T-helper 17 cell (primary cell): ENCODE results near the gene RBM39. TPM values are rescaled to one million over a fixed set of nuclear protein-coding genes. Genes with fewer than 3 reads are reported as not detected.
A peak's percentile ranks its signal among the peaks of the same experiment; 100 is the strongest.
"Not testable (repeated sequence)": the region's sequence is repeated elsewhere in the genome, so short reads cannot be mapped to it uniquely, and the experiment has no call there.

Experiments used
- ATAC-seq: fragments of 150-1000 bp; cut with Tn5 transposase; 2 replicates; pipeline ENCODE4 v1.10.0; 2021; ENCODE audit warnings: mild to moderate bottlenecking, moderate library complexity
- DNase-seq, 3 donors: peaks; one replicate each; pipeline versions ENCODE4 v3.0.0 to v3.0.0-alpha.2; 2020 to 2021
- H3K9me3 ChIP-seq: one replicate; pipeline ENCODE4 v1.7.0; 2013; ENCODE audit warnings: low read length, mild to moderate bottlenecking; ENCODE audit not compliant: control insufficient read depth, poor library complexity, severe bottlenecking
- H3K27ac Mint-ChIP-seq: one replicate; pipeline ENCODE4 v1.8.0; 2022; ENCODE audit warnings: mild to moderate bottlenecking, moderate library complexity, mixed read lengths
- H3K27me3 Mint-ChIP-seq: one replicate; pipeline ENCODE4 v1.8.0; 2022; ENCODE audit warnings: mixed read lengths
- H3K36me3 Mint-ChIP-seq: one replicate; pipeline ENCODE4 v1.8.0; 2022; ENCODE audit warnings: low read depth, mixed read lengths
- H3K4me1 Mint-ChIP-seq: one replicate; pipeline ENCODE4 v1.8.0; 2022; ENCODE audit warnings: mild to moderate bottlenecking, mixed read lengths
- H3K4me3 Mint-ChIP-seq: one replicate; pipeline ENCODE4 v1.8.0; 2022; ENCODE audit warnings: mild to moderate bottlenecking, moderate library complexity, mixed read lengths
- total RNA-seq, 4 donors: library from RNA in 2 of 4; stranded (reverse) in 2 of 4; gene quantifications; one replicate each; pipeline ENCODE4 v1.2.3 and lab custom pipeline; 2022 to 2026

RBM39 gene
- total RNA-seq, 2 donors from 2014 or later = 1,047 to 1,109 TPM

GRCh38 chr20:35768731-35769664, 26.9 kb upstream of the RBM39 start:
- no peak for ATAC-seq
- peaks cover 46% of the 10 kb centered on the region for H3K4me1 Mint-ChIP-seq
- H3K4me3 Mint-ChIP-seq = peak overlapping the region; percentile 90

DNA sequence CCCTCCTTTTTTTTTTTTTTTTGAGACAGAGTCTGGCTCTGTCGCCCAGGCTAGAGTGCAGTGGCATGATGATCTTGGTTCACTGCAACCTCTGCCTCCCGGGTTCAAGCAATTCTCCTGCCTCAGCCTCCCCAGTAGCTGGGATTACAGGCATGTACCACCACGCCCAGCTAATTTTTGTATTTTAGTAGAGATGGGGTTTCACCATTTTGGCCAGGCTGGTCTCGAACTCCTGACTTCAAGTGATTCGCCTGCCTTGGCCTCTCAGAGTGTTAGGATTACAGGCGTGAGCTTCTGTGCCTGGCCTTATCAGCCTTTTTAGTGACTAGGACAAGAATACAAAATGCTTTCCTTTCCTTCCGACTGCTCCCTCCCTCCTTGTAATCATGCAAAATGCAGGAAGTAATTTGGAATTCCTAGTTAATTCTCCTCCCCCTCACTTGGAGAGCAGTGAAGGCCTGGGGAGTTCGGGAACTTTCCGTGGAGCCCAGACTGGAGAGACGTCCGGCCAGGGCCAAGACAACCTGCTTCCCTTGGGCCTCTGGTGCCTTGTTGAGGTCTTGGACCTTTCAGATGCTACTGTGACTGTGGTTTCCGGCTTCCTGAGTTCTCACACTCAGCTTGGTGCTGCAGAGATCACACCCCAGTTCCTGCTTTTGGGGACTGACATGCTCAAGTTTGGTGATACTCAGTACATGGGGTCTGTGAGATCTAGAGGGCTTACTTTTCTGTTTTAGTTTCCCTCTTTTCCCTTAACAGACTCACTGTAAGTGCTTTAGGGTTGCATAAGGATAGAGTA, 25.8 kb upstream of the RBM39 start:
- ATAC-seq = peak; percentile 38
- peak overlapping the region; percentile 95 for H3K27ac Mint-ChIP-seq
- no peaks in the 10 kb centered on the region for H3K27me3 Mint-ChIP-seq
- peaks cover 35% of the 10 kb centered on the region for H3K4me1 Mint-ChIP-seq
- no peaks in the 10 kb centered on the region for H3K9me3 ChIP-seq
- DNase-seq = peak; percentile 24 to 50 (median 50)
- no peaks in the 10 kb centered on the region for H3K36me3 Mint-ChIP-seq
- H3K4me3 Mint-ChIP-seq = peak overlapping the region; percentile 90

More at GRCh38 chr20:35768731-35769664, 26.9 kb upstream of the RBM39 start:
- H3K36me3 Mint-ChIP-seq = no peaks in the 10 kb centered on the region
- DNase-seq = peak in 1 of 3 donors; percentile 12
- no peaks in the 10 kb centered on the region for H3K9me3 ChIP-seq
- peak overlapping the region; percentile 95 for H3K27ac Mint-ChIP-seq
- H3K27me3 Mint-ChIP-seq = no peaks in the 10 kb centered on the region

DNA sequence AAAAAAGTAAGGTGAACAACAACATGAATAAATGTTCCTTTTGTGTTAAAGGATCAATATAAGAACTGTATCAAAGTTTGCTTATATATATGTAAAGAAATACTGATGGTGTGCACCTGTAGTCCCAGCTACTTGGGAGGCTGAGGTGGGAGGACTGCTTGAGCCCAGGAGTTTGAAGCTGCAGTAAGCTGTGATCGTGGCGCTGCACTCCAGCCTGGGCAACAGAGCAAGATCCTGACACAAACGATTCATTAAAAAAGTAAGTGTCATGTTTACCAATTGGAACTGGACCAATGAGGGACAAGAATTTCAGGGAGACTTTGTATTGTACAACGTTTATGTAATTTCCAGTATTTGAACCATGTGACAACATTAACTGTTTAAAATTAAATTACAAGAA, 24.8 kb upstream of the RBM39 start:
- DNase-seq (no peak), ATAC-seq (no peak)
- H3K4me3 Mint-ChIP-seq = no peak overlapping the region
- H3K36me3 Mint-ChIP-seq = no peaks in the 10 kb centered on the region
- no peaks in the 10 kb centered on the region for H3K27me3 Mint-ChIP-seq
- peak overlapping the region; percentile 95 for H3K27ac Mint-ChIP-seq
- no peaks in the 10 kb centered on the region for H3K9me3 ChIP-seq
- H3K4me1 Mint-ChIP-seq = peaks cover 39% of the 10 kb centered on the region

GRCh38 chr20:35764936-35765335, 22.9 kb upstream of the RBM39 start:
- DNase-seq, H3K27me3 Mint-ChIP-seq, H3K27ac Mint-ChIP-seq, H3K9me3 ChIP-seq, H3K36me3 Mint-ChIP-seq, ATAC-seq, H3K4me3 Mint-ChIP-seq: not testable (repeated sequence)
- H3K4me1 Mint-ChIP-seq = peaks cover 31% of the 10 kb centered on the region

DNA sequence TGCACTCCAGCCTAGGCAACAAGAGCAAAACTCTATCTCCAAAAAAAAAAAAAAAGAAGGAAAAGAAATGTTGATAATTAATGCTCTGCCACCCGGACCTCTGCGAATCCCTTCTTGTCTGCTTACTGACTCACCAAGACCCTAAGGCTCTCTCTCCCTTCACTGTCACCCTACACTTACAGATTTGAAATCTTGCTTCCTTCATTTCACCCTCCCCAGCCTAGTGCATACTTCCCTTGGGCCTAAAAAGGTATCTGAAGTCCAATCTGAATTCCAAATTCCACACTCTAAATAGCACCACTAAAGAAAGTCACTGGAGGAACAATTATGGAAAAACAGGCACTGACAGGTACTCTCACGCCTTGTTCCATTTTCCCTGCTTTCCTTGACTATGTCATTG, 20.4 kb upstream of the RBM39 start:
- ATAC-seq (no peak), DNase-seq (no peak)
- H3K4me3 Mint-ChIP-seq = peak overlapping the region; percentile 21
- peaks cover 12% of the 10 kb centered on the region for H3K4me1 Mint-ChIP-seq
- H3K36me3 Mint-ChIP-seq = no peaks in the 10 kb centered on the region
- no peaks in the 10 kb centered on the region for H3K27me3 Mint-ChIP-seq
- H3K9me3 ChIP-seq = no peaks in the 10 kb centered on the region
- no peak overlapping the region for H3K27ac Mint-ChIP-seq

DNA sequence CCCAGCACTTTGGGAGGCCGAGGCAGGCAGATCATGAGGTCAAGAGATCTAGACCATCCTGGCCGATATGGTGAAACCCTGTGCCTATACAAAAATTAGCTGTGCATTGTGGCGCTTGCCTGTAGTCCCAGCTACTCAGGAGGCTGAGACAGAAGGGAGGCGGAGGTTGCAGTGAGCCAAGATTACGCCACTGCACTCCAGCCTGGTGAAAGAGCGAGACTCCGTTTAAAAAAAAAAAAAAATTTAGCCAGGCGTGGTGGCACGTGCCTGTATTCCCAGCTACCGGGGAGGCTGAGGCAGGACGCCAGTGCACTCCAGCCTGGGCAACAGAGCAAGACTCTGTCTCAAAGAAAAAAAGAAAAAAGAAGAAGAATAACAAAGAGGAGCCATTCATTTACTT, 19.5 kb upstream of the RBM39 start:
- H3K27ac Mint-ChIP-seq, H3K4me3 Mint-ChIP-seq, H3K9me3 ChIP-seq, ATAC-seq, H3K27me3 Mint-ChIP-seq, DNase-seq, H3K36me3 Mint-ChIP-seq: not testable (repeated sequence)
- peaks cover 17% of the 10 kb centered on the region for H3K4me1 Mint-ChIP-seq

- no peak for DNase-seq
- Mint-ChIP-seq H3K27ac (peak overlapping the region; percentile 19), H3K4me3 (no peak overlapping the region), H3K36me3 (peaks cover 3% of the 10 kb centered on the region), H3K4me1 (peaks cover 9% of the 10 kb centered on the region), H3K27me3 (no peaks in the 10 kb centered on the region)
- ATAC-seq = peak; percentile 18
- H3K9me3 ChIP-seq = no peaks in the 10 kb centered on the region
Observed at GRCh38 chr20:35757098-35757705, 15.1 kb upstream of the RBM39 start.

DNA sequence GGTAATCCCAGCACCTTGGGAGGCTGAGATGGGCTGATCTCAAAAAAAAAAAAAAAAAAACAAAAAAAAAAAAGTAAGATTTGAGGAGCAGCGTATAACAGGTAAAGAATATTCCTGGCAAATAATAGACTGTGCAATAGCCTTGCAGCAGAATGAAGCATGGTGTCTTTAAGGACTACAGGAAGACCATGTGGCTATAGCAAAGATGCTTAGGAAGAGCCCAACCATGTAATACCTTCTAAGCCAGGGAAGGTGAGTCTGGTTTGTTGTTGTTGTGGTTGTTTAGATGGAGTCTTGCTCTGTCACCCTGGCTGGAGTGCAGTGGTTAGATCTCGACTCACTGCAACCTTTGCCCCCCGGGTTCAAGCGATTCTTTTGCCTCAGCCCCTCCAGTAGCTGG, 14.3 kb upstream of the RBM39 start:
- Mint-ChIP-seq H3K27me3 (no peaks in the 10 kb centered on the region), H3K36me3 (peaks cover 3% of the 10 kb centered on the region), H3K4me1 (peaks cover 9% of the 10 kb centered on the region), H3K4me3 (no peak overlapping the region), H3K27ac (no peak overlapping the region)
- DNase-seq (no peak), ATAC-seq (no peak)
- H3K9me3 ChIP-seq = no peaks in the 10 kb centered on the region

DNA sequence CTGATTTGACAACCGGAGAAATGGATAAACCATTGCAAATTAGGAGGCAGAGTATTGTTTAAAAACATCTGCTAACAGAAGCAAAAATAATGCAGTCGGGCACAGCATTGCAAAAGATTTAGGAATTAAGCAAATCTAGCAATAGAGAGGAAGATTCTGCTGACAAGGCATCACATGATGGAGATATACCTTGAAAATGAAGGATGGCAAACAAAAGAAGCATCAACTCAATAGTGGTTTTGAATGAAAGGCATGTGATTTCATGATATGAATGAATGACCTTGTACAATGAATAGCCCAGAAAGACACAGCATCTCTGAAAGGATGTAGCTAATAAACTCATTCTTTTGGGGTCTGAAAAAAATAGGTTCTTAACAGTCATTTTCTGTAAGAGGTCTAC, 8.6 kb upstream of the RBM39 start:
- DNase-seq = no peak
- H3K4me1 Mint-ChIP-seq = peaks cover 9% of the 10 kb centered on the region
- no peak overlapping the region for H3K27ac Mint-ChIP-seq
- H3K4me3 Mint-ChIP-seq = no peak overlapping the region
- no peaks in the 10 kb centered on the region for H3K27me3 Mint-ChIP-seq
- ATAC-seq = no peak
- H3K36me3 Mint-ChIP-seq = peaks cover 3% of the 10 kb centered on the region
- no peaks in the 10 kb centered on the region for H3K9me3 ChIP-seq

- H3K27me3 Mint-ChIP-seq, DNase-seq, ATAC-seq, H3K9me3 ChIP-seq: not testable (repeated sequence)
- Mint-ChIP-seq H3K4me1 (peaks cover 32% of the 10 kb centered on the region), H3K27ac (peak overlapping the region; percentile 99), H3K36me3 (peaks cover 13% of the 10 kb centered on the region), H3K4me3 (peak overlapping the region; percentile 96)
Observed at GRCh38 chr20:35744492-35744841, 2.4 kb upstream of the RBM39 start.

- Mint-ChIP-seq H3K27ac (peak overlapping the region; percentile 99), H3K4me3 (peak overlapping the region; percentile 96), H3K36me3 (peaks cover 16% of the 10 kb centered on the region), H3K27me3 (no peaks in the 10 kb centered on the region), H3K4me1 (peaks cover 35% of the 10 kb centered on the region)
- no peak for DNase-seq
- no peak for ATAC-seq
- H3K9me3 ChIP-seq = no peaks in the 10 kb centered on the region
Observed at GRCh38 chr20:35743693-35744491, 1.8 kb upstream of the RBM39 start.

- Mint-ChIP-seq H3K4me1 (peaks cover 43% of the 10 kb centered on the region), H3K4me3 (peak overlapping the region; percentile 96), H3K27ac (peak overlapping the region; percentile 99), H3K36me3 (peaks cover 20% of the 10 kb centered on the region), H3K27me3 (no peaks in the 10 kb centered on the region)
- no peak for ATAC-seq
- no peaks in the 10 kb centered on the region for H3K9me3 ChIP-seq
- no peak for DNase-seq
Observed at GRCh38 chr20:35742741-35743523, 872 bp upstream of the RBM39 start.
